Keratinocyte (primary cell): ENCODE results near the gene SMURF2. TPM values are rescaled to one million over a fixed set of nuclear protein-coding genes. Genes with fewer than 3 reads are reported as not detected.

Experiments used
- DNase-seq: peaks from one replicate; pipeline ENCODE4 v3.0.0-alpha.2; 2011; ENCODE audit warnings: low read depth, missing footprints, low spot score
- FAIRE-seq: peaks from 2 replicates; lab custom pipeline; 2011; peaks lifted over from hg19 to GRCh38; lab: Jason Lieb, UNC
- H2AFZ ChIP-seq: 2 replicates; pipeline ENCODE4 v1.6.0; 2012; ENCODE audit warnings: low read length, control low read depth, inconsistent platforms; ENCODE audit not compliant: control insufficient read depth
- H3K27ac ChIP-seq: 2 replicates; pipeline ENCODE4 v1.5.1; 2011; ENCODE audit warnings: low read length; ENCODE audit not compliant: control insufficient read depth, insufficient read depth
- H3K27me3 ChIP-seq: 3 replicates; pipeline ENCODE4 v1.6.0; 2011; ENCODE audit warnings: low read length; ENCODE audit not compliant: control insufficient read depth, insufficient read depth; ENCODE audit errors: extremely low read depth
- H3K36me3 ChIP-seq, 2 experiments: 2 replicates in 1 of 2; 3 replicates in 1 of 2; pipeline ENCODE4 v1.5.1; 2011; ENCODE audit warnings: low read length in 2 of 2, mild to moderate bottlenecking in 1 of 2; ENCODE audit not compliant: control insufficient read depth in 2 of 2, insufficient read depth in 2 of 2; ENCODE audit errors: extremely low read depth in 1 of 2
- H3K4me1 ChIP-seq: 3 replicates; pipeline ENCODE4 v1.5.1; 2011; ENCODE audit warnings: low read length; ENCODE audit not compliant: control insufficient read depth, insufficient read depth; ENCODE audit errors: extremely low read depth
- H3K4me2 ChIP-seq: 3 replicates; pipeline ENCODE4 v1.6.0; 2011; ENCODE audit warnings: low read depth, low read length; ENCODE audit not compliant: control insufficient read depth, insufficient read depth; ENCODE audit errors: extremely low read depth
- H3K4me3 ChIP-seq, 3 experiments: fragments of 200-600 bp in 1 of 3; sonication (generic) in 1 of 3; 2 replicates in 2 of 3; 3 replicates in 1 of 3; pipeline ENCODE4 v1.5.1; 2011 to 2016; ENCODE audit warnings: low read length in 3 of 3, mild to moderate bottlenecking in 3 of 3, control low read depth in 2 of 3, inconsistent platforms in 1 of 3, low read depth in 1 of 3, mixed read lengths in 1 of 3, mixed run types in 1 of 3, moderate library complexity in 1 of 3; ENCODE audit not compliant: control insufficient read depth in 2 of 3, insufficient read depth in 2 of 3; ENCODE audit errors: extremely low read depth in 1 of 3
- H3K79me2 ChIP-seq: 2 replicates; pipeline ENCODE4 v1.6.0; 2012; ENCODE audit warnings: low read length; ENCODE audit not compliant: control insufficient read depth, insufficient read depth
- H3K9ac ChIP-seq: 3 replicates; pipeline ENCODE4 v1.6.0; 2011; ENCODE audit warnings: low read length; ENCODE audit not compliant: control insufficient read depth, insufficient read depth; ENCODE audit errors: extremely low read depth
- H3K9me1 ChIP-seq: 3 replicates; pipeline ENCODE4 v1.6.0; 2011; ENCODE audit warnings: low read length; ENCODE audit not compliant: control insufficient read depth, insufficient read depth; ENCODE audit errors: extremely low read depth
- H3K9me3 ChIP-seq: 2 replicates; pipeline ENCODE4 v1.5.1; 2012; ENCODE audit warnings: low read depth, low read length; ENCODE audit not compliant: control insufficient read depth
- H4K20me1 ChIP-seq: 3 replicates; pipeline ENCODE4 v1.6.0; 2011; ENCODE audit warnings: low read length; ENCODE audit not compliant: control insufficient read depth, insufficient read depth; ENCODE audit errors: extremely low read depth
- CTCF ChIP-seq, 3 experiments: IDR thresholded peaks in 1 of 3; conservative IDR thresholded peaks in 1 of 3; optimal IDR thresholded peaks in 1 of 3; 2 replicates in 2 of 3; 3 replicates in 1 of 3; pipeline versions ENCODE3 to v1.5.1; 2011; ENCODE audit warnings: low read length in 3 of 3, mild to moderate bottlenecking in 3 of 3, moderate library complexity in 2 of 3, control low read depth in 1 of 3, inconsistent platforms in 1 of 3; ENCODE audit not compliant: insufficient read depth in 2 of 3; ENCODE audit errors: extremely low read depth in 1 of 3
- EZH2 ChIP-seq: IDR thresholded peaks from one replicate; pipeline ENCODE4 v1.6.1; 2012; ENCODE audit warnings: inconsistent platforms, mild to moderate bottlenecking, low read length, moderate library complexity
- dilution Hi-C: fragments of 300-500 bp; cut with MboI; formaldehyde crosslinking; loops from one replicate; pipeline ENCODE4 v1.7.0; 2020; ENCODE audit warnings: low sequenced_read_pairs; ENCODE audit not compliant: extremely low pct_ligation_motif_present
- polyA plus RNA-seq, 5 experiments: library from polyadenylated mRNA; depleted of rRNA in 3 of 5; stranded (reverse) in 3 of 5; stranded (forward) in 1 of 5; unstranded in 1 of 5; fragments of >200 nt; gene quantifications; 1 replicate in 1 of 5; 2 replicates in 3 of 5; 3 replicates in 1 of 5; pipeline versions ENCODE4 v1.2.1 to v1.2.3, GENCODE V29; 2011 to 2012; ENCODE audit warnings: missing spikeins in 2 of 5, low read depth in 1 of 5, low replicate concordance in 1 of 5

The SMURF2 gene
- polyA plus RNA-seq, 1 donor (not counting 4 experiments of a cell fraction or from before 2014, with no cell fraction given) = 128 TPM

- FAIRE-seq = no peak
- Histone ChIP-seq H3K4me1 (no peaks in the 10 kb centered on the region), H3K4me3 (no peak overlapping the region), H3K4me2 (no peak overlapping the region), H3K79me2 (no peaks in the 10 kb centered on the region), H3K9me1 (no peaks in the 10 kb centered on the region), H3K9me3 (no peaks in the 10 kb centered on the region), H3K9ac (no peak overlapping the region), H3K36me3 (peaks cover 22 to 42% of the 10 kb centered on the region in 2 experiments), H3K27ac (no peak overlapping the region), H4K20me1 (peaks cover 4% of the 10 kb centered on the region), H3K27me3 (no peaks in the 10 kb centered on the region), H2AFZ (no peak overlapping the region)
- TF ChIP-seq CTCF (optimal IDR thresholded peaks at IDR 0.05 in 1 of 3, IDR thresholded peaks at IDR 0.05 in 1 of 3, conservative IDR thresholded peaks at IDR 0.05 in 1 of 3; ENCODE audit: extremely low read depth in 1 of 3, insufficient read depth in 2 of 3, low read length in 3 of 3) (peak; percentile 24 to 54 (median 44)), EZH2 (no peak)
- no peak for DNase-seq
- dilution Hi-C loops = no loop called here
Observed at GRCh38 chr17:64534187-64534586, 127.9 kb downstream of the SMURF2 start.

- Histone ChIP-seq H3K4me1 (no peaks in the 10 kb centered on the region), H3K27me3 (no peaks in the 10 kb centered on the region), H3K4me3 (no peak overlapping the region), H3K9me1 (no peaks in the 10 kb centered on the region), H3K4me2 (no peak overlapping the region), H3K27ac (no peak overlapping the region), H4K20me1 (peaks cover 4% of the 10 kb centered on the region), H2AFZ (no peak overlapping the region), H3K9ac (no peak overlapping the region), H3K36me3 (peaks cover 22 to 42% of the 10 kb centered on the region in 2 experiments), H3K9me3 (no peaks in the 10 kb centered on the region), H3K79me2 (no peaks in the 10 kb centered on the region)
- FAIRE-seq (no peak), DNase-seq (no peak)
- dilution Hi-C loops = no loop called here
- no peak for TF ChIP-seq EZH2
- TF ChIP-seq CTCF (optimal IDR thresholded peaks at IDR 0.05 in 1 of 3, IDR thresholded peaks at IDR 0.05 in 1 of 3, conservative IDR thresholded peaks at IDR 0.05 in 1 of 3; ENCODE audit: extremely low read depth in 1 of 3, insufficient read depth in 2 of 3, low read length in 3 of 3) = no peak
Observed at GRCh38 chr17:64533784-64534183, 128.3 kb downstream of the SMURF2 start.
